Measurements from ENCODE around the gene EVX1. TPM values are rescaled to one million over a fixed set of nuclear protein-coding genes. Genes with fewer than 3 reads are reported as not detected.

EVX1 gene
- total and polyA plus RNA-seq, 2 experiments from 2014 or later, result 0.95 to 1.1 TPM

GRCh38 chr7:27238979-27239386, 3.6 kb upstream of the EVX1 start:
- Histone ChIP-seq H3K36me3 (replicated peaks; ENCODE audit: insufficient read depth, low read depth) (no peaks in the 10 kb centered on the region), H3K27me3 (peaks cover 83% of the 10 kb centered on the region), H4K20me1 (ENCODE audit: insufficient read depth, poor library complexity, severe bottlenecking) (no peaks in the 10 kb centered on the region), H3K4me1 (ENCODE audit: insufficient read depth) (peaks cover 14% of the 10 kb centered on the region), H3K79me2 (peaks cover 11% of the 10 kb centered on the region), H3K9me3 (ENCODE audit: low read depth) (no peaks in the 10 kb centered on the region), H3K27ac (peak overlapping the region; percentile 52), H3K9me2 (replicated peaks; ENCODE audit: insufficient read depth) (no peaks in the 10 kb centered on the region), H2AFZ (peak overlapping the region; percentile 71), H3K4me3 (peak overlapping the region; percentile 28), H3K4me2 (peak overlapping the region; percentile 96)
- DNase-seq (ENCODE audit: low spot score), result no peak
- TF ChIP-seq EZH2phosphoT487 (IDR thresholded peaks at IDR 0.05; ENCODE audit: low read depth, severe bottlenecking, unreplicated experiment) (no peak), EZH2 (IDR thresholded peaks at IDR 0.05; ENCODE audit: borderline replicate concordance) (peak; percentile 37)
- 25% methylated on average over 13 of the region's 15 CpGs for WGBS (ENCODE audit: low lambda C conversion rate, missing lambda C conversion rate)

DNA sequence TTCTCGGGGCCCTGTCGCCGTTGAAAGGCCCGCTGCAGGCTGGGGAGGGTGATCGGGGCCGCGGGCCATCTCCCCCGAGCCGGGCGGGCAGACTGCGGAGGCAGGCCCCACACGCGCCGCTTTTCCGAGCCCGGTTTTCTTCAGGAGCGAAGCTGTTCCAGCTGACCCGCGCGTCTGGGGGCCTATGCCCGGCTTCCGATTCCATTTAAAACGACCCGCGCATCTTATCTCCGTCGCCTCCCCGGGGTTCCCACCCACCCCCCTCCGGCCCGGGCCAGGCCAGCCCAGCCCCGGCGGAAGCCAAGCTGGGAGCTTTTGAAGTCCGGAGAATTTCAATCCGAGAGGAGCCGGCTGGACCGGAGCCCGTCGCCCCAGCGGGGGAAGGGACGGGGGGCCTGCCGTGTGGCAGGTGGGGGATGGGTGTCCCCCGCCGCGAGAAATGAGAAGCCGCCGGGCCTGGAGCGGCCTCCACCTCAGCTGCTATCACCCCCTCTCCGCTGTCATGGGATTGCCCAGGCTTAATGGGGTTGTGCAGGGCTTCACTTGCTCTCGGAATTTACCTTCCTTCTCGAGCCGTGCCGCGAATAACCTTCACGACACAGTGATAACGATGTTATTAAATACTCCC, 3.1 kb upstream of the EVX1 start:
- H3K9me2 ChIP-seq (replicated peaks; ENCODE audit: insufficient read depth), result no peaks in the 10 kb centered on the region
- H3K4me1 ChIP-seq (ENCODE audit: insufficient read depth), result peaks cover 14% of the 10 kb centered on the region
- peak overlapping the region; percentile 96 for H3K4me2 ChIP-seq
- DNase-seq (ENCODE audit: low spot score), result peak; percentile 39
- H4K20me1 ChIP-seq (ENCODE audit: insufficient read depth, poor library complexity, severe bottlenecking), result no peaks in the 10 kb centered on the region
- peaks cover 85% of the 10 kb centered on the region for H3K27me3 ChIP-seq
- WGBS (ENCODE audit: low lambda C conversion rate, missing lambda C conversion rate), result 1% methylated on average over 39 of the region's 55 CpGs
- H3K4me3 ChIP-seq, result peak overlapping the region; percentile 28
- H3K9me3 ChIP-seq (ENCODE audit: low read depth), result no peaks in the 10 kb centered on the region
- H3K36me3 ChIP-seq (replicated peaks; ENCODE audit: insufficient read depth, low read depth), result no peaks in the 10 kb centered on the region
- peak overlapping the region; percentile 52 for H3K27ac ChIP-seq
- TF ChIP-seq EZH2phosphoT487 (IDR thresholded peaks at IDR 0.05; ENCODE audit: low read depth, severe bottlenecking, unreplicated experiment) (peak; percentile 23), EZH2 (IDR thresholded peaks at IDR 0.05; ENCODE audit: borderline replicate concordance) (peak; percentile 34), CTCF (IDR thresholded peaks at IDR 0.05; ENCODE audit: poor library complexity) (no peak)
- peaks cover 11% of the 10 kb centered on the region for H3K79me2 ChIP-seq
- H2AFZ ChIP-seq, result peak overlapping the region; percentile 71

DNA sequence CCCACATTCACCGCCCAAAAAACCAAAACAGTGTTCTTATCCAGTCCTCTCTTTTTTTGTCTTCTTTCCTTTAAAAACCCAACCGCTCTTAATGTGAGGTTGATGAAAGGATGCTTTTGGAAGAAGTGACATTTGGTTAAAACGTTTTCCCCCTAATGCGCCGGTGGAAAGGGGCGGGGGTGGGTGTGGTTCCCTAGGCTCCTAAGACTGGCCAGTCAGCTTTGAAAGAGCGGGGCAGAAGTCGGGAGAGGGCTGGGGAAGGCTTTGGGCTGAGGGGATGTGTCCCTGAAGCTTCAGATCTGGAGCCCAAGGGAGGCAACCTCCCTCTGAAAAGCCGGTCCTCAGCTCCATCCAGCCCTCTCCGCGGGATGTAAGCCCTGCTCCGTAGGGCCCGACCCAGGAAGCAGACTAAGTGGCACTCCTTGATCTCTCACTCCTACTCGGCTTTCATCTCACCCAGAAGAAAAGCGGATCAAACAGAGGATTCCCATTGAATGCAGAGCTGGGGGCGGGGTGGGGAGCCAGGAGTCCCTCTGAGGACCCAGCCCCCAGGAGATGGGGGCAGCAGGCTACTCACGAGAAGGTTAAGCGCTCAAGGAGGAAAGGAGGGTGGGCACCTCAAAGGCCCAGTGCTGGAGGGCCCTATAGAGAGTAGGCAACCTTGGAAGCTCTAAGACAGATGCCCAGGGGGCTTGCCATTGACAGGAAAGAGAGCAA, 2.4 kb upstream of the EVX1 start:
- peaks cover 14% of the 10 kb centered on the region for H3K4me1 ChIP-seq (ENCODE audit: insufficient read depth)
- TF ChIP-seq EZH2phosphoT487 (IDR thresholded peaks at IDR 0.05; ENCODE audit: low read depth, severe bottlenecking, unreplicated experiment) (no peak), EZH2 (IDR thresholded peaks at IDR 0.05; ENCODE audit: borderline replicate concordance) (peak; percentile 46)
- peak overlapping the region; percentile 71 for H2AFZ ChIP-seq
- peak overlapping the region; percentile 96 for H3K4me2 ChIP-seq
- DNase-seq (ENCODE audit: low spot score), result no peak
- 10% methylated on average over 18 of the region's 18 CpGs for WGBS (ENCODE audit: low lambda C conversion rate, missing lambda C conversion rate)
- peak overlapping the region; percentile 52 for H3K27ac ChIP-seq
- H3K36me3 ChIP-seq (replicated peaks; ENCODE audit: insufficient read depth, low read depth), result no peaks in the 10 kb centered on the region
- peaks cover 91% of the 10 kb centered on the region for H3K27me3 ChIP-seq
- peak overlapping the region; percentile 28 for H3K4me3 ChIP-seq
- H3K9me3 ChIP-seq (ENCODE audit: low read depth), result no peaks in the 10 kb centered on the region
- no peaks in the 10 kb centered on the region for H4K20me1 ChIP-seq (ENCODE audit: insufficient read depth, poor library complexity, severe bottlenecking)
- H3K79me2 ChIP-seq, result peaks cover 11% of the 10 kb centered on the region
- H3K9me2 ChIP-seq (replicated peaks; ENCODE audit: insufficient read depth), result no peaks in the 10 kb centered on the region

DNA sequence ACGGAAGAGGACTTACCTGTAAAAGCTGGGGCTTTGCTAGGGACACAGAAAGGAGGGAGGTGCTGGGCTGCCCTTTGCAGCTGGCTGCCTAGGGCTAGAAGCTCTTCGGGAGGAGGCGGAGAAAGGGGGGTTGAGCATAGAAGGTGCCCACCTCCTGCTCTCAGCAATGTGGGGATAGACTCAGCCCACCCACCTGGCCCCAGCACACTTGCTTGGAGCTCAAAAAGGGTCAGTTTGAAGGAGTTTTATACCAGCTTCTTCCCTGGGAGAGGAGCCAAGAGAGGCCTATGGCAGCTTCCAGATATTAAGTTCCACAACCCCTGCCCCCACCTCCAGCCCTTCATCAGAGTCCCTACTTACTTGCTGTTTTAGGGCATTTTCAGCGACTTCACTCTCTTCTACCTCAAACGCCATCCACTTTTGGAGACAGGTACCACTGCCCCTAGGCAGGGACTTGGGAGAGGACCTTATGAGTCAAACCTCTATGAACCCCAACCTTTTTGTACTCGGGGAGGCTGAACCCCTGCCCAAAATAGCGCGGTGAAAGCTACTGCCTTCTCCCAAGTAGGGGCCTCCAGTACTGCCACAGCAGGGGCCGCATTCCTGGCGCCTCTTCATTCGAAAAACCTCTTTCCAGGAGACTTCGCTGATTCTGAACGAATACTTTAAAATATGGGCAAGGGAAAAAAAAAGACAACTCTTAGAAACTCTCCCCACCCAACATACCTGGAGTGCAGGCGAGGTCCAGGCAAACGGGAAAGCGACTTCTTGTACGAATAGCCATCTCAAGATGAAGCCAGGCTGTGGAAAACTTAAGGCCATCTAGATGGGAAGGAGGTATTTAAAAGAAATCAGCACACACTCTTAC, 1.2 kb upstream of the EVX1 start:
- Histone ChIP-seq H3K36me3 (replicated peaks; ENCODE audit: insufficient read depth, low read depth) (no peaks in the 10 kb centered on the region), H3K4me2 (peak overlapping the region; percentile 96), H3K4me1 (ENCODE audit: insufficient read depth) (peaks cover 8% of the 10 kb centered on the region), H3K4me3 (no peak overlapping the region), H3K9me3 (ENCODE audit: low read depth) (no peaks in the 10 kb centered on the region), H3K9me2 (replicated peaks; ENCODE audit: insufficient read depth) (no peaks in the 10 kb centered on the region), H3K27me3 (peaks cover 97% of the 10 kb centered on the region), H4K20me1 (ENCODE audit: insufficient read depth, poor library complexity, severe bottlenecking) (no peaks in the 10 kb centered on the region), H3K79me2 (peaks cover 11% of the 10 kb centered on the region), H2AFZ (no peak overlapping the region), H3K27ac (peak overlapping the region; percentile 52)
- no peak for DNase-seq (ENCODE audit: low spot score)
- no peak for TF ChIP-seq EZH2phosphoT487 (IDR thresholded peaks at IDR 0.05; ENCODE audit: low read depth, severe bottlenecking, unreplicated experiment)
- no peak for TF ChIP-seq EZH2 (IDR thresholded peaks at IDR 0.05; ENCODE audit: borderline replicate concordance)
- TF ChIP-seq CTCF (IDR thresholded peaks at IDR 0.05; ENCODE audit: poor library complexity), result no peak
- 24% methylated on average over 17 of the region's 17 CpGs for WGBS (ENCODE audit: low lambda C conversion rate, missing lambda C conversion rate)
